HG02840 (cell line): ENCODE results near the gene RELN.

Experiments used
- ATAC-seq: cut with Tn5 transposase; IDR thresholded peaks from one replicate; pipeline ENCODE4 v1.9.1; 2021; ENCODE audit warnings: mild to moderate bottlenecking, moderate library complexity, moderate number of reproducible peaks; ENCODE audit not compliant: unreplicated experiment, low FRiP score

The RELN gene

GRCh38 chr7:103694304-103694703, 295.2 kb downstream of the RELN start:
- ATAC-seq: no peak

- ATAC-seq: no peak
Observed at GRCh38 chr7:103691291-103691690, 298.2 kb downstream of the RELN start.

DNA sequence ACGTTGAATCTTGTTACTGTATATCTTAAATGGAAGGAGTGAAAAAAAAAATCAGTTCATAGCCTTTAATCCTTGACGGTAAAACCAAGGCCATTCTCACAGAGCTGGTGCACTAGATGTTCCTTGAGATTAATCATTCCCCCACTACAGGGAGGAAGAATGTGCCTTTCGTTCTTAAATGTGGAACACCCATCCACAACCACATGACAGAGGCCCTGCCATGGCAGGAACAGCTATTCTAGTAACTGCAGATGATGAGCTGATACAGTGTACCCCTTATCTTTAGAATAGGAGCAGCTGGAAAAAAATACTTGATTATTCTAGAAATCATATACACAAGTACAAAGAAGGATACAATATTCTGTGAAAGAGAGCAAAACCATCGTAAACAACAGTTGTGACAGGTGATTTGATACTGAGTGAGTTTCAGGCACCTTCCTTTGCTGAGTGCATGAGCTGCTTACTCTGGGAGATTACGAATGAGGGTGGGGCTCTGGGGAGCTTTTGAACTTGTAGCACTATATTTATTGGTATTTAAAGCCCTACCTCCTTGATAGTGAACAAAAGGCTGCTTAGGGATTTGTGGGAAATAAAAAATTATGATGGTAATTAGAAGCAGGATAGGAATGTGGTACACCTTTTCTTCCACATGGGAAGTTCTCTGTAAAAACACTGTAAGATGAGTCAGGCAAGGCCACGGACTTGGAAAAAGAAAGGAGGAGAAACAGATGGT, 299.1 kb downstream of the RELN start:
- ATAC-seq: no peak

DNA sequence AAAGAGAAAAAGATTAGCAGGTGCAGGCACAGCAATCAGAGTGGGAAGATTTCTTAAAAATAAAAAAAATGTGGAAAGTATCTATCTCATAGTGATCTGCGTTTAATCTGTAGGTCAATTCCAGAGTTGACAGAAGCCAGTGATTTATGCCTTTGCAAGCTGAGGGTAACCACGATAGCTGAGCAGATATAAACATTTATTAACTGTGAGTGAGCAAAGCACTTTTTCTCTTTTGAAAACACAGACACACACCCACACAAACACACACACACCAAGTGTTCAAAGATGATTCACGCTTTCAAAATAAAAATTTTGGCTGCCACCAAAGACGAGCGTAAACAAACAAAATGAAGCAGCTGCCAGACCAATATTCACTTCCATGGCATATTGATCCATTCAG, 300.2 kb downstream of the RELN start:
- no peak for ATAC-seq

- ATAC-seq: no peak
Observed at GRCh38 chr7:103687951-103688350, 301.5 kb downstream of the RELN start.

GRCh38 chr7:103687272-103687671, 302.2 kb downstream of the RELN start:
- no peak for ATAC-seq

DNA sequence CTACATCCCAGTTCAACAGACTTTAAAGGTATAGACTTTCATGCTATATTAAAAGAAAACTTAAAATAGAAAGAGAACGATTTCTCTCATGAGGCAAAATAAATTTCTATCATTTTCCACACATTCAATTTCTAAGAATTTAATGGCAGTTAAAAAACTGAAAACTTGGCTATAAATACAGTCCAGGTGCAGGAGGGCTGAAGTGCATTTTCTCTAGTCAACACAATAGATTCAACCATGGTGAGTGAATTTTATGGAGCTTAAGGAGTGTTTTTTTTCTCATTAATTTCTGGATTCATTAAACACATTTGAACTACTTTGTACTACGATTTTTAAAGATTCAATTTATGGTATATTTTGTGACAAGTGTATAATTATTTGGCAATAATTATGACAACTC, 302.7 kb downstream of the RELN start:
- no peak for ATAC-seq

- ATAC-seq: no peak
Observed at GRCh38 chr7:103686064-103686463, 303.4 kb downstream of the RELN start.

DNA sequence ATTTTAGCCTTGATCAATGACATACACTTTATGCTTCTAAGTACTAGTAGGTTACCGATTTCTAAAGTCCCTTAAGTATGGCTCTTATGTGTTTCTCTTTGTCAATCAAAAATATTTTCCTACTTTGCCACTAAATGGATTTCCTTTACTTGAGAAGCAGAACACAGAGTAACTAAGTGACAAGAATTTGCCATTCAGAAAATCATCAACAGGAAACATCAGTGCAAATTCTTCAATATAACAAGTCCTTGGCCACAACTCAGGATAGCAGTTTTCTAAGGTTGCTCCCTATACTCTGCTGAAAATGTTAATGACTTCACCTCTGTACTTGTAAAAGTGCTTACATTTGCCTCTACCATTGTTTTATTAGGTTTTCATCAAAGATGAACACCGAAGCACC, 303.8 kb downstream of the RELN start:
- no peak for ATAC-seq

DNA sequence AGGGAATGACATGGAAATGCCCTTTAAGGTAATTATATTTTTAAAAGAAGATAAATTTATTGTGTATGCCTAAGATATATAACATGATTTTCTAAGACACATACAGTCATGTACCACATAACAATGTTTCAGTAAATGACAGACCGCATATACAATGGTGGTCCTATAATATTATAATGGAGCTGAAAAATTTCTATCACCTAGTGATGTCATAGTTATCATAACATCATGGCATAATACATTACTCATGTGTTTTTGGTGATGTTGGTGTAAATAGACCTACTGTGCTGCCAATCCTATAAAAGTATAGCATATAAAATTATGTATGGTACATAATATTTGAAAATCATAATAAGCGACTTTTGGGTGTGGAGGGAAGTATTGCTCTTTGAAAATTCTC, 306.1 kb downstream of the RELN start:
- ATAC-seq: no peak

- ATAC-seq: no peak
Observed at GRCh38 chr7:103680161-103681144, 309.0 kb downstream of the RELN start.

DNA sequence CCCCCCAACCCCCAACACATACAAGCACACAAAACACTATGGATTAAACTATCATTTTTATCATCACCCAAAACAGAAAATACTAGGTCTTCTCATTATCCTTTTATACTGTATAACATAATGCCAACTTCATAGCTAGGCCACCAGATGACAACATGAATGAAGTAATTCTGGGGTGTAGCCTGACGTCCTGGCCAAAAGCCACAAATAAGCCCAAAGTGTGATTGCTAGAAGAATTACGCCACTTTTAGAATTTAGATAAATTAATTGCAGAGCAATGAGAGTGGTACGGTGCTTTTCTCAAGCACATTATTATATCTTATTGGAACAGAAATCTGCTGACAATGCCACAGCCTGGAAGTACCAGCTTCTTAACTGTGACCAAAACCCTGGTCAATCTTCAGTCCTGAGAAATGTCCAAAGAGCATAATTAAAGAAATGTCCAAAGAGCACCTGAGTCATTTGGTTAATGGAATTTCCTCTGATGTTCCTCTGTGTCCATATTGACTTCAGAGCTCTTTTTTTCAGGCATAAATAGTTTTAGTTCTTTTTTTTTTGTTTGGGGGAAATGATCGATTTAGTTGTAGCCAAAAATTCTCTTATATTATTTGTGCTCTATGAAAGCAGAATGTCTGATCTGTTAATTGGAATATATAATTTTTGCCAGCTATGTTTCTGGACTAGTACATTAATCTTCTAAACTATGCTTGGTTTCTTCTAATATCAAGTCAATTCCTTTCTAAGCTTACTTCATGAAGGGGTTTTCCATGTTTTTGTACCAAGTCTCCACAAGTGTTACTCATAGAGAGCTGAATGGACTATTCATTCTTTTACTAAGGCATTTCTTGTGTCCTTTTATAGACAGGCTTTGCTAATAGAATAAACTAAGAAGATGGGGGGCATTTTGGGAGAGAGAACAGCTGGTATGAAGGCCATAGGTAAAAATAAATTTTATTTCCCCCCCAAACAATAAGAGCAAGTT, 310.0 kb downstream of the RELN start:
- ATAC-seq: no peak

DNA sequence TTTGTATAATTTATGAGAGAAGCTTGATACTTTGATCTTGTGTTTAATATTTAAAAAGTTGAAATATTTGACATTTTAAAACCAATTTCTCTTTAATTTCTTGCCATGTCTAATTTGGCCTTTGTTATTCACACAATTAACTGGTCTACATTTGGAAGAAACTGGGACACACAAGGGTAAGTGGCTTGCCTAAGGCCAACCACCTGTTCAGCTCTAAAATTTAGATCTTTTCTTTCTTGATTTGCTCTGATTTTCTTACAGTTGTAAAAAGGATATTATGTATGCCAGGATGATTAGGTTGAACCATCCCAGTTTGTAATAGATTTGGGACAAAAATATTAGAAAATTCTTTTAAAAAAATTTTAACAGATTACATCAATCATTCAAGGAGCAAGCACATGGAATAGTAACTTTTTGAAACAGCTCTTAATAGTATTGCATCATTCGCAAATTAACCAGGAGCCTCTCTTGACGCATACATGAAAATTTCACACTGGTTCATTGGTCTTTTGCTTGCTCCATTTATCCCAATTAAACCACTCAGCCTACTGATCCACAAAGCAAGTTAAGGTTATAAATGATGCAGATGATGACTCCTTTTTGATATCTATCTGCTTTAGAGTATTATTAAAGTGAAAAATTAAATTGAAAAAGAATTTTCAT, 321.0 kb downstream of the RELN start:
- no peak for ATAC-seq

- no peak for ATAC-seq
Observed at GRCh38 chr7:103666326-103666725, 323.1 kb downstream of the RELN start.

DNA sequence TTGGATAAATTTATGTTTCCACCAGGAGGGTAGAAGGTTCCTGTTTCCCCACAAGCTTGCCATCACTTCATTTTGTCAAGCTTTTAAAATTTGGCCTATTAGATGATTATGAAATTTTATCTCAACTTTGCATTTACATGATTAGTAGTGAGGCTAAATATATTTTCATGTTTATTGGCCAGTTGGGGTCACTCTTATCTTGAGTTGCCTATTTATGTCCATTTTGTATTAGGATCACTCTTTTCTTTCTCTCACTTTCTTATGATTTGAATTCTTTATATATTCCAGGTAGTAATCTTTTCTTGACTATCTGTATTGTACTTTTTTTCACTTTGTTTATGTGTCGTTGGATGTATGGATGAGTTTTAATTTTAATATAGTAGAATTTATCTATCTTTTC, 324.9 kb downstream of the RELN start:
- ATAC-seq: no peak

- no peak for ATAC-seq
Observed at GRCh38 chr7:103660455-103661371, 328.7 kb downstream of the RELN start.

DNA sequence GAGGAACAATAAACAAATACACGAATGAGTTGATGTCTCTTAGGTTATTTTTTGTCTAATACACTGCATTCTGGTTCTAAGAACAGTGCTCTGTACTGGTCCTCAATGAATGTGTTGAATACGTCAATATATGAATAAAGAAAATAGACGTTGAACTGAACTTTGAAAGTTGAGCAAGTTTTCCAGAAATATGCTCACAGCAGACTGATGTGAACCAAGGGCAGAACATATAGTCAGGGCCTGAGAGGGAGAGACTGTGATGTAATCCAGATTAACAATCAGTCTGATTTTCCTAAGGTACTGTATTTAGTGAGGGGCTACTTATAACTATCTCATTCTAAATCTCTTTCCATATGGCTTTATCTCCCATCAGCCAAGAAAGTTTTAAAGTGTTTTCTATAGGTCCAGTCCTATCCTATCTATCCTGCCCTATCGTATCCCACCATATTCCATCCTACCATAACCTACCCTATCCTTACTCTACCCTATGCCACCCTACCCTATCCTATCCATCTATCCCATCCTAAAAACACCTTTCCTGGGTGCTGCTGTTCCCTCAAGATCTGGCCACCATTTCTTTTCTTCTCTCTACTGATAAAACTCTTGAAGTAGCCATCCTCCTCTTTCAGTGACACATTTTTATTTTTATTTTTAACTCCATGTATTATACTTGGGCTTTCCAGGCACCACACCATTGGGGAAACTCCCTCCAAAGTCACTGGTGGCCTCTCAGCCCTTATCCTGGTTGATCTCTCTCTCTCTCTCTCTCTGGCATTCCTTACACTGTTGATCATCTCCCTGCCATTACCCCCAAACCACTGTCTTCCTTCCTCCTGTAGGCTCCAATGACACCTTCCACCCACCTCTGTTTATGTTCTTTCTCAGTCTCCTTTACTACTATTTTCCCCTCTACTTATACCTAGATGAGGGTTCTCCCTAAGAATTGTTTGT, 331.1 kb downstream of the RELN start:
- ATAC-seq: no peak

- no peak for ATAC-seq
Observed at GRCh38 chr7:103657474-103657894, 332.0 kb downstream of the RELN start.
